Ammon's horn (tissue), 1 donor: ENCODE measurements around the gene ADARB1.

ENCODE experiments used
- DNase-seq: peaks from one replicate; pipeline ENCODE4 v3.0.0-alpha.2; 2016; ENCODE audit warnings: low spot score

The ADARB1 gene

DNA sequence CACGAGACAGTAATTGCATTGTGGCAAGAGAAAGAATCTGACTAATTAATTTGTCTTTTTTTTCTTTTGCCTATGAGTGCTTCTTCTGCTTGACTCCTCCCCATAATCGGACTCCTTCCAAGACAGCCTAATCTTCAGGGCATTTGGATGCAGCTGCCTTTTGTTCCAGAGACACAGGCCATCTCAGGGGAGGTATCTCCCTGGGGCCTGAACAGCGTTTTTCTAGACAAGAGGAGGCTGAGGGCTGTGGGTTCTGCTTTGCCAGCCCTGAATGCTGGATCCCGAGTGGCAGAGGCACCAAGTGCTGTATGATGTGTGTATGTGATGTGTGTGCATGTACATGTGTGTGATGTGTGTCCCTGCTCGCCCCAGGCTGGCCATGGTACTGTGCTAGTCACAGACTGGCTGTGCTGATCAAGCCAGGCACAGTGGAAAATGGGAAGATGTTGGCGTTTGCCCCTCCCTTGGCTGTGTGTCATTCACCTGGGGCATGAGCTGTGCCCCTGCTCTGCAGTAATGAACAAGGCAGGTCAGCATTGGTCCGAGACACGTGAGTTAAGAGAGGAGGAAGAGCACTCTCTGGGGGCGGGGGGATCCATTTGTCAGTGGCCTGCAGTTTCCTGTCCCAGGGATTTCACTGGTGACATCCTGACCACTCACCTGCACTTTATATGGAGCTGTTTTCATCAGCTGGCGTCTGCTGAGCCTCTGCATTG lies 77.2 kb downstream of the ADARB1 start:
- DNase-seq, result no peak

DNA sequence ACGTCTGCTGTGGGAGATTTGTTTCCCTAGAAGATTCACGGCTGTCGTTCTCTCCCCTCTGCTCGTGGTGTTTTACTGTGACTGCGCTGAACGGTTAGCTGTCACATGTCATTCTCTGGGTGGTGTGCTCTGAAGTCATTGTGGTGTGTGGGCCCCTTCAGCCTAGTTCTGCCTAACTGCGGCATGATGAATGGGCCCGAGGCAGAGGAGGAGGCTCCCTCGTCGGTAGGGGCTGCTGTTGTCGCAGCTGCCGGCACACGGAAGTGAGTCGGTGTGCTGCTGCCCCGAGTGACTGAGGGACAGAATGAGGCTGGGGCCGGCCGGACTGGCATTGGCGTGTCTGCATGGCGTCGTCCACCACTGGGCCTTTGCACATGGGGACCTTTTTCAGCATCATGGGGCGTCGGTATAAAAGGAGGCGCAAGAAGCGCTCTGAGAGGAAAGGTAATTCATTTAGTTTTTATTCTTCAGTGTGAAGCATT lies 77.9 kb downstream of the ADARB1 start:
- peak; percentile 78 for DNase-seq

DNA sequence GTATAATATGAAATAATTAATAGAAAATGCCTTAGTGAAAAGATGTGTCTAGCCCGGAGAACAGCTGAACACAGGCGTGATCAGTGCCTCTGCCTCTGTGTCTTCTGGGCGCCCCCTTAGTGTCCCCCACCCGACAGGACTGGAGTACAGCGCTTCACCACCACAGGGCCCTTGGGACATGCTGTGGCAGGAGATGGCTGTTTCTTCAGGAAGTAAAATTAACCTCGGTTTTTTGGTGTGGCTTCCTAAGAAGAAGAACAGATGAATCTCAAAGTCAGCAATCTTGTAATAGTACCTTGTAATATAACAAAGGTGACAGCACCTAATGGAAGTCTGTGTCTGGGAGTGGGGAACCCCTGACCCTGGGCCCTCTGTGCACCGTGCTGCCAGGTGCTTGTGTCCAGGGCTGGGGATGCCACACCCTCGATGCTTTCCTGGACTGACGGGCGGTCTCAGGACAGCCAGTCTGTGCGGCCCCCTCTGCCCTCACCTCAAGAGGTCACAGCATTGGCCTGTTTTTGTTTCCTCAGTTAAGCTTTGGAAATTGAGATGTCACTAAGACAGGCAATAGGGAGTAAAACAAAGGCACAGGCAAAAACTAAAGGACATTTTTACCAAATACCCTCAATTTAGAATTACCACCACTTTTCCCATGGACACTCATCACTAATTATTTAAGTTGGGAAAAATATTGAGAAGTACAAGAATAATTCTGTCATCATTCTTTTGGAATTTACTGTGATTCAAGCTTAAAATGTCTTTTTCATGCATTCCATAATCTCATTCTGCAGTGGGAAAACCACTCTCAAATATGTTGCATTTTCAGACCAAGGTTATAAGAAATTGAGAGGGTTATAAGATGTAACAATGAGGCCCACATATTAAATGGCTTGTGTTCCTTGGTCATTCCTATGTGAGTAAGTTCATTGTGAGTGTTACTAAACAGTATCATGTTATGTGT lies 79.3 kb downstream of the ADARB1 start:
- DNase-seq, result no peak

DNA sequence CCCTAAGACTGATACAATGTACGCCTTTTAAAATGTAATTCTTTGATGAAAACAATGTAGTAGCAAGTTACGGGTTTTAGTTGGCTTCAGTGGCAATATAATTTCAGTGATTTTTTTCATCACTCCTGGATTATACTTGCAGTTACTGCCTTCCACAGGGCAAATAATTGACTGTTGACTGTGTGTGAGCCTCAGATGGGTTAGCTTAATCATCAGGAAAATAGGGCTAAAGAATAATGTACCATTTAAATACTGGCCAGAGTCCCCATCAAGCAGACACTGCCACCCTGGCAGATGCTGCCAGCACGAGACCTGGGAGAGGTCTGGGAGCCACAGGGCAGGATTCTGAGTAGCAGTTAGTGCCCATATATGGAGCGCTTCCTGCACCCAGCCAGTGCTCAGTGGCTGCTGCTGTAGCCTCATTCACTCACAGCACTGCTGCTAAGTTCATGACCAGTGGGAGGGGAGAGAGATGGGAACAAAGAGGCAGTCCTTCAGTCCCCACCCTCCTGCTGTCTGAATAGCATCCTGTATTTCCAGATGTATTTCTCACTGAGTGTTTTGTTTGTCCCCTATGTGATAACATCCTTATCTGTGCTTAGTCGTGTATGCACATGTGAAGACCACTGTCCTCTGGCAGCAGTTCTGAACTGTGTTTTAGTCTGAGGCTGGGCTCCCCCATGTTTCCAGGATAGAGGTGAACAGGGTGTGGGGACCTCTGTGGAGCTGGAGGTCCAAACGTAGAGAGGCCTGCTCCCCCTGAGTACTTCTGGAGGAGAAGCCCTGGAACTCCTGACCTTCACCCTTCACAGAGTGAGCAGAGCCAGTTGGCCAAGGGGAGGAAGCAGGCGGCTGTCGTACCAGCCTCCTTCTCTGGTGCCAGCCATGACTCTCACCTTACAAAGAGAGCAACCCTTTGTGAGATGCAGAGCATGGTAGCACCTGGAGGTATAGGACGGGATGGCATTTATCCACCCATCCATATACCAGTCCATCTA lies 80.4 kb downstream of the ADARB1 start:
- no peak for DNase-seq

DNA sequence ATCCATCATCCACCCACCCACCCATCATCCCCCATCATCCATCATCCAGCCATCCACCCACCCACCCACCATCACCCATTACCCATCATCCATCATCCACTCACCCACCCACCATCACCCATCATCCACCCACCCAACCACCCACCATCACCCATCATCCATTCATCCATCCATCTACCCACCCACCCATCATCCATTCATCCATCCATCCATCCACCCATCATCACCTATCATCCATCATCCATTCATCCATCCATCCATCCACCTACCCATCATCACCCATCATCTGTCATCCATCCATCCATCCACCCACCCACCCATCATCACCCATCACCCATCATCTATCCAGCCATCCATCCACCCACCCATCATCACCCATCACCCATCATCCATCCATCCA lies 81.5 kb downstream of the ADARB1 start:
- no peak for DNase-seq

DNA sequence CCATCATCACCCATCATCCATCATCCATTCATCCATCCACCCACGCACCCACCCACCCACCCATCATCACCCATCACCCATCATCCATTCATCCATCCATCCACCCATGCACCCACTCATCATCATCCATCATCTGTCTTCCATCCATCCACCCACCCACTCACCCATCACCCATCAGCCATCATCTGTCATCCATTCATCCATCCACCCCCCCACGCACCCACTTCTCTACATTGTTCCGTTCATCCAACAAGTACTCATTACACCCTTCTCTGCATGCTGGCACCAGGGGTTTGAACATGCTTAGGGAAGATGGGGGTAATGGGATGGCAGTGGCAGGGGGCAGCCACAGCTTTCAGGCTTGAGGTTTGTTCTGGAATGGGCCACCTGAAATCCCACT lies 82.1 kb downstream of the ADARB1 start:
- DNase-seq, result no peak

DNA sequence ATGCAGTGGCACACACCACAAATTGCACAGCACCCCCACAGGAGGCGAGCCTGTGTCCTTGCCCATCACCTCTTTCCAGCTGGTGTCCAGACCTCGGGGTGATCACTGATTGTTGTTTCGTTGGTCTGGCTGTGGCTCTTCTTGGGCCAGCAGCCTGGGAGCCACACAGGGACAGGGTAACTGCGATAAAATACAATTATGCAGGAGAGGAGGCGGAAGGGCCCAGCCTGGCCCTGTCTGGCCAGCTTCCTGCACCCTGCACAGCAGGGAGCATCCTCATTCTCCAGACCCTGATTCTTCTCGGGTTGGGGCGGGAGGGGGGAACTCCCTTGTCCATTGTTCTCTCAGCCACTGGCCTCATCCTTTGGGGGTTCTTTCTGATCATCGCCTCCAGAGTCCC lies 83.6 kb downstream of the ADARB1 start:
- DNase-seq, result no peak

DNA sequence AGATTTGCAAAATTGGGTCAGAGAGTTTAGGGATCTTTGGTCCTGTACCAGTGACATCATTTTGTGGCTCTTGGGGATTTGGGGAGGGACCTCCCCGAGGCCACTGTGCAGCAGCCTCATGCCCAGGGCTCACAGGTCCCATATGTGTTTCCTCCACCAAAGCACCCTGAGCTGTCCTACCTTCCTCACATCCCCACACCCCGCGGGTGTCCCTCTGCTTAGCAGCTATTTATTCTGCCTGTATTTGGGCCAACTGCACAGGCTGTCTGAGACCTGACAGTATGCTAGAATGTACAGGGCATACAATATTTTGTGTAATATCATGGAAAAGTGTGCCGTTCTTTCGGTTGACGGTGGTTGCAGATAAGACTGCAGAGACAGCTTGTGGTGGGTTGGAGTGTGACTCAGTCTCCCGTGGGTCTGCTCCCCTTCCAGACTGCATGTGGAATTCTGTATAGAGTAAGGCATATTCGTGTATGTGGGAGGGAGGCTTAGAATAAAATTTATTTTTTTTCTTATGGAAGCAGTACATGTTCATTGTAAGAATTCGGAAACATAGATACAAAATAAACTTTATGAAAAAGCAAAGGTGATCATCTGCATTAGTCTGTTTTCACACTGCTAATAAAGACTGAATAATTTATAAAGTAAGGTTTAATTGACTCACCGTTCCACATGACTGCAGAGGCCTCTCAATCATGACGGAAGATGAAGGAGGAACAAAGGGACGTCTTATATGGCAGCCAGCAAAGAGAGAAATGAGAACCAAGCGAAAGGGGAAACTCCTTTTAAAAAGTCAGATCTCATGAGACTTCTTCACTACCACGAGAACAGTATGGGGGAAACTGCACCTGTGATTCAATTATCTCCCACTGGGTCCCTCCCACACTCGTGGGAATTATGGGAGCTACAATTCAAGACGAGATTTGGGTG lies 84.4 kb downstream of the ADARB1 start:
- no peak for DNase-seq

DNA sequence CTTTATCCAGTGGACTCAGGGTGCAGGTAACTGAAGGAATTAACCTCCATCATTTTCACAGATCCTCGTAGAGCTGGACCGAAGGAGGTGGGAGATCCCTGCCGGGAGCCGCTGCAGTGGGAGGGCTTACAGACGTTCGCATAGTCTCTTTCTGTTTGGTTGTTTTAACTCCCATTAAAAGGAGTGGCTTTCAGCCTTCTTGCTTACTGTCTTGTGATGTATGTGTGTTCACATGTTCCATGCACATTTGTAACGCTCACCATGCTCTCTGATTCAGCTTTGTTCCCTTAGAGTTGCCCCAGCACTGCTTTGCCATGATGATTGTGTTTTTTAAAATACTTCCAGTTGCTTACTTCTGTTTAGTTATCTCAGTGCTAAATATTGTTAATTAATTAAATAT lies 85.8 kb downstream of the ADARB1 start:
- DNase-seq, result no peak

DNA sequence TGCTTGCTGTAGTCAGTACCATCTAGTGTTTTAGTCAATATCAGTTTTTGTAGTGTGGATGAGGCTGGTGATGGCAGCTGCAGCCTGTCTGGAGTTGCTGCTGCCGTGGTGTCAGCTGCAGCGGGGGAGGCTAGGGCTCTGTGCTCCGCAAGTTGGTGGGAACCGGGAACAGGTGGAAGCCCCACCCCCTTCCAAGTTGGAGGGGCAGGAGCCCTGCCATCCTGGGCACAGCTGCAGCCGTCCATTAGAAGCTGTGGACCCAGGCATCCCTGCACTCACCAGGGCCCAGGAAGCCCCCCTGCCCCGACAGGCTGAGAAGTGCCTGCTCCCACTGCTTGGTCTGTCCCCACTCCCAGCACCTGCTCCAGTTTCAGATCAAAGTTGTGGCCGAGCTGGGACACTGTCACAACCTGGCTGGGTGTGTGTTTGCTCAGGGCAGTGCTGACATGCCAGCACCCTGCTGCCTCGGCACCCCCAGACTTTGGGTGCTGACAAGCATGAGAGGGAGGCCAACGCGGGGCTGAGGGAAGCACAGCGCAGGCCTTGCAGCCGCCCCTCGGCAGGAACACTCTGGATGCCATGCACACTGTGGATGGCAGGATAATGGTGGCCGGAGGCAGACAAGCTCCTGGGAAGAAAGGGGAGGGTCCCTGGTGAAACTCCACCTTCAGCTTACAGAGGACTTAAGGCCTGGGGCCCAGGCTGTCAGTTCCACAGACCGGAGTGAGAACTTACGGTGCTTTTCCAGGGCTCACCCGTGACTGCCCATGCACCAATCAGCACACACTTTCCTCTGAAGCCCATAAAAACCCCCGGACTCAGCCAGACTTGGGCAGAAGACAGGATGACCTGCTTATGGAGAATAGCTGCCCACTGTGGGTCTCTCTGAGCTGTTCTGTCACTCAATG lies 86.9 kb downstream of the ADARB1 start:
- peak; percentile 57 for DNase-seq

DNA sequence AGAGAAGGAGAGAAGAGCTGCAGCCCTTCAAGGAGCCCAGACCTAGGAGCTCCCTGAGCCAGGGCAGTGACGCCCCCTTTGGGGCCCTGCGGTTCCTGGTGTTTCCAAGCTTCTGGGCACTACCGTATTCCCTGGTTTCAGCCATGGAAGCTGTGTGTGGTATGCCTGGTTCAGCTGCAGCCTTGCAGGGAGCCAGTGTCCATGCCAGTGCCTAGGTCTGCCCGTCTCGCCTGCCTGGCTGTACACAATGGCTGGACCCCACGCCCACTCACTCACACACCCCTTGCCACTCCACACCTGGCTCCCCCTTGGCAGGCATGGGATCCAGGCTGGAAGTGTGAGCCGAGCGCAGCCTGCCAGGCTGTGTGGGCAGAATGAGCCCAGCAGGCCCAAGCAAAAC lies 87.7 kb downstream of the ADARB1 start:
- DNase-seq, result no peak

DNA sequence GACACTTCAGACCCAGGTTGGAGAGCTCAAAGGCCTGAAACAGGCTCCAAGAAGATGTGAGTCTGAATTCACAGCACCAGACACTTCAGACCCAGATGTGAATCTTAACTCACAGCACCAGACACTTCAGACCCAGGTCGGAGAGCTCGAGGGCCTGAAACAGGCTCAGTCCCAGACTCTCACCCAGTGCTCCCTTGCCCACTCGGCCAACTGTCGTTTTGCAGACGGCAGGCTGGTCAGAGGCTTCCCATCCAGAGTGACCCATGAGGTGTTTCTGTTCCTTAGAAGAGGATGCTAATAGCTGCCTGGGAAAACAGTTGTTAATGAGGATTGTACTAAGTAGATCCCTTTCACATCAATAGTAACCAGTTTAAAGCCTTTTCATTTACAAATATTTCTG lies 88.4 kb downstream of the ADARB1 start:
- DNase-seq, result no peak

DNA sequence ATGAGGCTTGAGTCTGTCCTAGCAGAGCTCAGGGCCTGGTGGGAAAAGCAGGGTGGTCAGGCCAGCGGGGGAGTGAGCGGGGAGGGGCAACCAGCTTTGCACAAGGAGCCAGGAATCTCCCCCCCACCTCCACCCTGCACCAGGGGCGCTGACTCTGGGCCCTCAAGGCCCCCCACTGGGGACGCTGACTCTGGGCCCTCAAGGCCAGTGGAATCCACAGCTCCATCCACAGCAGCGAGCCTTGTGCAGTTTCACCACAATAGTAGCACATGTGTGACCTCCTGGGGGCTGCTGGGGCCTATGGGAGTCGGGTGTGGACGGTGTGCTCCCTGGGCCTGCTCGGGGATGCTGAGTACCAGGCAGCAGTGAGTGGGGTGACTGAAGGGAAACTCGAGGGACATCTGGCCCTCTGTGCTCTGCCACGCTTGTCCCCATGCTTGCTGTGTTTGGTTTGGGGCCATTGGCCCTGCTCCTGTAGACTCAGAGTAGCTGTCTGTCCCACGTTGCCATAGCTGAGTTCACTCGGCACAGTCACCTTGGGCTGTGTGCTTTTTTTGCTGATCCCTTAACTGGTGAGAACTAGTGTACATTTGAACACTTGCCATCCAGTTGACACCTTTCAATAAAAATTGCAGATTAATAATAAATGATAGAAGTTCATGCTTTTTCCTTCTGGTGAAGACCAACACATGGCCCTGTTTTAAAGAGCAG lies 89.2 kb downstream of the ADARB1 start:
- no peak for DNase-seq

DNA sequence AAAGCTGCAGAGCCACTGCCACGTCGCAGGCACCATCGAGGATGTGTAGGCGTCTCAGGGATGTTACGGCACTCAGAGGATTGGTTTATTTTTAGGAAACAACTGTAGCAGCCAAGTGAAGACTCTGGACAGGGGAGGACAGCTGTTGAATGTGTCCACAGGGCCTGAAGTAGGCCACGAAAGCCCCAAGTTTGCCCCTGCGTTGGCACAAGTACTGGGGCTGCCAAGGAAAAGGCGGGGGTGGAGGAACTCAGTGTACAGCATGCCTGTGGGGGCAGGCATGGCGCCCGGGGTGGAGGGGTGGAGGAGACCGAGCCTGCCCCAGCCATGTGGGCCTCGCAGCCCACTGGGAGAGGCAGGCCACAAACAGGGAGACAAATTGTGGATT lies 89.7 kb downstream of the ADARB1 start:
- DNase-seq, result no peak

DNA sequence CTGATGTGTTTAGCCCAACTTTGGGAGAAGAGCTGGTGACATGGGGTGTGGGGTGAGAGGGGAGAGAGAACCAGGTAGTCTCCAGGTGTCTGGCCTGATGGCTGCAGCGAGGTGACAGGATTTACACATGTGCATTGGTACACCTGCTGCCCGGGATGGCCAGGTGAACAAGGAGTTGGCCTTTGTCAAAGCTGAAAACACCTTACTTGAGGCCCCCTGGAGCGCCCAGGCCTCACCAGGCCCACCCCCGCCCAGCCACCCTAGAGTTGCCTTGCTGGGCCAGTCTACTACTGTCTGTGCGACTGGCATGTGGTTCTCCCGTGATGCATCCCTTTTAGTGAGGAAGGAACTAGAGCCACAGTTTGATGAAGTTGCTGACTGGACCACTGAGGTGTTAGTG lies 90.5 kb downstream of the ADARB1 start:
- no peak for DNase-seq

DNA sequence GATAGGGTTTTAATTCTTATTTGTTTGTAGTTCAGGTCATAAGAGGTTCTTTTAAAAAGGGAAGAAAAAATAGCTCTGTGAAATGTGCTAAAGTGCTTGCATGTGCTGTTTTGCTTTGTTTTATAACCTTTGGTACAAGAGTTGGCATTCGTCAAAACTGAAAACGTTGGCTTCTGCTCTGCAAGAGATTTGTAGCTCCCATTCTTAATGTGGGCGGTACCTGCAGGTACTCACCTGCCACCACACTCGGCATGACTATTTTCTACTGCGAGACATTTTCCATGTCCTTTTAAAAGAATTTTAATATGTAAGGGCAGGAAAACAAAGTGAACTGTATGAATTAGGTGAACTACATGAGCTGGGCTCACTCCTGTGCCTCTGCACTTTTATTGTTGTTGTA lies 92.6 kb downstream of the ADARB1 start:
- DNase-seq, result no peak

DNA sequence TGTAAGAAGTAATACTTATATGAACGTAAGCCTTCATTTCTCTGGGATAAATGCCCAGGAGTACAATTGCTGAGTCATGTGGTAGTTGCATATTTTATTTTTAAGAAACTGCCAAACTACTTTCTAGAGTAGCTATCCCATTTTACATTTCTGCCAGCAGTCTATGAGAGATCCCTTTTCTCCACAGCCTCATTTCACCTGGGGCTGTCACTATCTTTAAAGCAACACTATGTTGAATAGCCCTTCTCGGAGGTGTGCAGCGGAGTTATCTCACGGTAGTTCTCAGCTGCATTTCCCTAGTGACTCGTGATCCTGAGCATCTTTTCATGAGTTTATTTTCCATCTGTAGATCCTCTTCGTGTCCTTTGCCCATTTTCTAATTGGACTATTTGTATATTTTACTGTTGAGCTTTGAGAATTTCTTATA lies 93.4 kb downstream of the ADARB1 start:
- DNase-seq, result no peak

DNA sequence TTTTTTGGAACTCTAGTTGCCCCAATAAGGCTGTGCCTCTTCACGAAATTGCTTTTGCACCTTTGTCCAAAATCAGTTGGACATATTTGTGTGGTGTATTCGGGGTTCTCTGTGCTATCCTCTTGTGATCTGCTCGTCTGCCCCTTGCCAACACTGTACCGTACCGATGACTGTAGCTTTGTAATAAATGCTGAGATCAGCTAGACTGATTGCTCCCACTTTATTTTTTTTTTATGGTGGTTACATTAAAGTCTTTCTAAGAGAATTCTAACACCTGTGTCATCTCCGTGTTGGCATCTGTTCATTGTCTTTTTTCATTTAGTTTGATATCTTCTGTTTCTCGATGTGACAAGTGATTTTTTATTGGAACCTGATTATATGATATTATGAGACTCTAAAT lies 94.1 kb downstream of the ADARB1 start:
- no peak for DNase-seq

DNA sequence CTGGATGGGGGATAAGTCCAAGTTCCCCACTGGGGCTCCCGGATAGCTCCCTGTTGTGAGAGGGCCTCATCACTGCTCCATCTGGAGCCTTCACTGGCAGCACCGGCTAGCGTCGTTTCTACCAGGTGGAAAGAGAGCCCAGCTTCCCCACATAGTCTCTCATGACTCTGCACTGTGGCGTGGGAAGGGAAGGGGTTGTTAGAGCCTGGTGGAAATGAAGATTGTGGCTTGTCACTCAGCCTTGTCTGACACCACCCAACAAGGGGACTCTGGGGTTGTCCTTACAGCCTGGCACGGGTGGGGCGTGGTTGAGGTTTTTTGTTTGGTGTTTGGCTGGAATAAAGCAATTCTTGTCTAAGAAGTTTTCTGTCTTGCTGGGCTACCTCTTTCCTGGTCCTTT lies 94.6 kb downstream of the ADARB1 start:
- no peak for DNase-seq
